Peyer's patch (tissue), 4 donors: ENCODE results near the gene BLMH.

ENCODE experiments used
- CTCF ChIP-seq, 6 experiments: fragments of 450-650 bp in 4 of 6; fragments of 200-600 bp in 2 of 6; sonication (generic) in 1 of 6; IDR thresholded peaks; one replicate each; pipeline ENCODE4 v1.5.1; 2017 to 2019; ENCODE audit warnings: antibody characterized with exemption in 6 of 6, mild to moderate bottlenecking in 3 of 6, moderate library complexity in 1 of 6
- POLR2A ChIP-seq, 2 donors: fragments of 450-650 bp; IDR thresholded peaks; one replicate each; pipeline ENCODE4 v1.5.1; 2017; ENCODE audit warnings: antibody characterized with exemption in 2 of 2, mild to moderate bottlenecking in 2 of 2, moderate library complexity in 2 of 2

GRCh38 chr17:30239089-30239462 lies 52.7 kb downstream of the BLMH start:
- no peak for TF ChIP-seq CTCF (IDR thresholded peaks at IDR 0.05)
- TF ChIP-seq POLR2A (IDR thresholded peaks at IDR 0.05), result no peak
